ENCODE measurements around the gene MT1X.

Gene MT1X

GRCh38 chr16:56645311-56645710, 37.0 kb upstream of the MT1X start:
- DNase-seq (ENCODE audit: low spot score), result no peak
- in situ Hi-C loops (cut with MboI; ENCODE audit: low pct_unique_long_range_greater_than_20kb, low sequenced_read_pairs, unreplicated experiment), result no loop called here

GRCh38 chr16:56645838-56646237, 36.4 kb upstream of the MT1X start:
- in situ Hi-C loops (cut with MboI; ENCODE audit: low pct_unique_long_range_greater_than_20kb, low sequenced_read_pairs, unreplicated experiment), result no loop called here
- no peak for TF ChIP-seq CTCF (IDR thresholded peaks at IDR 0.05; ENCODE audit: extremely low read depth, insufficient read depth, missing control alignments)
- DNase-seq (ENCODE audit: low spot score), result no peak

More at GRCh38 chr16:56645311-56645710, 37.0 kb upstream of the MT1X start:
- TF ChIP-seq CTCF (IDR thresholded peaks at IDR 0.05; ENCODE audit: extremely low read depth, insufficient read depth, missing control alignments), result no peak

GRCh38 chr16:56647641-56648431, 34.4 kb upstream of the MT1X start:
- DNase-seq (ENCODE audit: low spot score), result no peak
- in situ Hi-C loops (cut with MboI; ENCODE audit: low pct_unique_long_range_greater_than_20kb, low sequenced_read_pairs, unreplicated experiment), result no loop called here
- no peak for TF ChIP-seq CTCF (IDR thresholded peaks at IDR 0.05; ENCODE audit: extremely low read depth, insufficient read depth, missing control alignments)

- in situ Hi-C loops (cut with MboI; ENCODE audit: low pct_unique_long_range_greater_than_20kb, low sequenced_read_pairs, unreplicated experiment), result no loop called here
- TF ChIP-seq CTCF (IDR thresholded peaks at IDR 0.05; ENCODE audit: extremely low read depth, insufficient read depth, missing control alignments), result no peak
- DNase-seq (ENCODE audit: low spot score), result no peak
Observed at GRCh38 chr16:56649271-56649670, 33.0 kb upstream of the MT1X start.

- in situ Hi-C loops (cut with MboI; ENCODE audit: low pct_unique_long_range_greater_than_20kb, low sequenced_read_pairs, unreplicated experiment), result no loop called here
- DNase-seq (ENCODE audit: low spot score), result no peak
- no peak for TF ChIP-seq CTCF (IDR thresholded peaks at IDR 0.05; ENCODE audit: extremely low read depth, insufficient read depth, missing control alignments)
Observed at GRCh38 chr16:56649820-56650219, 32.5 kb upstream of the MT1X start.

- no peak for TF ChIP-seq CTCF (IDR thresholded peaks at IDR 0.05; ENCODE audit: extremely low read depth, insufficient read depth, missing control alignments)
- DNase-seq (ENCODE audit: low spot score), result no peak
- in situ Hi-C loops (cut with MboI; ENCODE audit: low pct_unique_long_range_greater_than_20kb, low sequenced_read_pairs, unreplicated experiment), result no loop called here
Observed at GRCh38 chr16:56651586-56651985, 30.7 kb upstream of the MT1X start, which contains the start of gene MT1B. TSS of gene MT1B (plus strand) at chr16:56651886. CDS start at chr16:56651954, 68 bp downstream.

All from GM13977 (cell line).